HG02981 (cell line): ENCODE data around the gene SORCS2.

ENCODE experiments used
- ATAC-seq: cut with Tn5 transposase; IDR thresholded peaks from one replicate; pipeline ENCODE4 v1.9.1; 2021; ENCODE audit warnings: mild to moderate bottlenecking, moderate library complexity; ENCODE audit not compliant: unreplicated experiment

Gene SORCS2

GRCh38 chr4:7348946-7349900 lies 156.9 kb downstream of the SORCS2 start:
- no peak for ATAC-seq

DNA sequence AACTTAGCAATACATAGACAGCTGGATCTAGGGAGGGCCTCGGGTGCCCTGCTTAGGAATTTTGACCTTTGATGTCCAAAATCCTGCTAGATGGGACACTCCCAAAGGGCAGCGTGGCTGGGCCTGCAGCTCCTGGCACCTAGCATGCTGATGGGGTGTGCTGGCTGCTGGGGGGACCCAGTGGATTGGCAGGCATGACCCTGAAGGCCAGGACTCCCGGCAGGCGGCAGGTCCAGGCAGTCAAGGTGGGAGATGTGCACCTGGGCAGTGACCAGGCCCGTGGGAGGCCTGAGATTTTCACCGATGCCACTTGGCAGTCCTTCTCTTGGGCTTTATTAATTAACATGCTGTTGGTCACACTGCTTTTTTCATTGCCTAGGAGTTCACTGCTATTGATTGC lies 158.1 kb downstream of the SORCS2 start:
- ATAC-seq: no peak

- ATAC-seq: no peak
Observed at GRCh38 chr4:7351014-7351413, 158.7 kb downstream of the SORCS2 start.

- ATAC-seq: no peak
Observed at GRCh38 chr4:7352486-7352885, 160.1 kb downstream of the SORCS2 start.

GRCh38 chr4:7353046-7353790 lies 160.9 kb downstream of the SORCS2 start:
- no peak for ATAC-seq

- ATAC-seq: no peak
Observed at GRCh38 chr4:7353846-7354610, 161.7 kb downstream of the SORCS2 start.

DNA sequence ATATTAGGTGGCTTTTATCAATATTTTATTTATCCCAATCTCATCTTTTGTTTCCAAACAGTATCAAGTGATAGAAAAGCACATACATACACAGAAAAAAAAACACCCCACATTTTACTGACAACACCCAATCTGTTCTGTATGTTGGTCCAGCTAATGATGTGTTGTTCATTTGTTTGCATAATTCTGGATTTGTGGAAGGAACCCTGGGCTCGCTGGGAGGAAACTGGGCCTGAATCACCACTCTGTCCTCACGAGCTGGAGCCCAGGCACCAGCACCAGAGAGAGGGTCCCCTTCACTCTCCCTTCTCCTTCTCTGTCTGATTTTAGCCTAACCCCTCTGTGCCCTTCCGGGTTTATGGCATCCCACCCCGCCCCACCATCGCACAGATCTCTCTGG lies 162.6 kb downstream of the SORCS2 start:
- ATAC-seq: no peak

- ATAC-seq: no peak
Observed at GRCh38 chr4:7355795-7356194, 163.5 kb downstream of the SORCS2 start.

DNA sequence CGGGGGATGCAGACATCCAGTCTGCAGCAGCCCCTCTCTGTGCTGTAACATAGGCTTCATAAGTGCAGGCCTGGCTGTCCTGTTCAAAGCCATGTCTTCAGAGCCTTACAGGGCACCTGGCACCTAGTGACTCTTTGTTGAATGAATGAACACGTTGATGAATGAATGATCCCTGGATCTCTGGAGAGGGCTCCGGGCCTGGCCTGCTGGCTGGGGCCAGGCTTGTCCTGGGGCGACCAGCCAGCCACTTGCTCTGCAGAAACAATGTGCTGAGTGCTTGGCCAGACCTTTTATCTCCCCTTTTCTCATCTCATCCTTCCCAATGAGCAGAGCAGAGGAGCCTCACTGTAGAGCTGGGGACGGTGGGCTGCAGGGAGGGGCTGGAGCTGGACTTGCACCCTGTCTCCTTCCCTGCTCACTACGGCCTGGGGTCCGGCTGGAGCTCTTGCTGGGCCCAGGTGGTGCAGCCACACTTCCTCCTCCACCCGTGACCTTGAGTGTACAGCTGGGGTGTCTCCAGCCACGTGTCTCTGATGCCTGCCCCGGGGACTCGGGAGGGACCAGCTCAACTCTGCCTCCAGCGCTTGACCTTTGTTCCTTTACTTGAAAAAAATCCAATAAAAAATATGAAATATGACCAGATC lies 164.5 kb downstream of the SORCS2 start:
- ATAC-seq: no peak

DNA sequence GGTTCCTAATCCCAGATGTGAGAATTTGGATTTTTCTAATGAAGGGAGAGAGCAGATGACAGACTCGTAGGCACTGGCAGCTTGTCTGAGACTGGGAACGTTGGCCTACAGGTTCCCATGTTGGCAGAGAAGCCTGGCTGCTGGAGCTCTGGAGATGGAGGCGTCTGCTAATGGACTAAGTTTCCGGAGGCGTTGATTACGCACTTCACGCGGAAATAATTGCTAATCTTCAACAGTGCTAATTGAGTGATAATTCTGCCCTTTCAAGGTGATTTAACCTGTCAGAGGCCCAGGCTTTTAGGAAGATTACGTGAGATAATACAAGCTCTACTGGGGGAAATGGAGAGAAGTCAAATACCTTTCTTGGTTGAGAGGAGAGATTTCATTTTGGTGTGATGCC lies 165.0 kb downstream of the SORCS2 start:
- ATAC-seq: no peak

DNA sequence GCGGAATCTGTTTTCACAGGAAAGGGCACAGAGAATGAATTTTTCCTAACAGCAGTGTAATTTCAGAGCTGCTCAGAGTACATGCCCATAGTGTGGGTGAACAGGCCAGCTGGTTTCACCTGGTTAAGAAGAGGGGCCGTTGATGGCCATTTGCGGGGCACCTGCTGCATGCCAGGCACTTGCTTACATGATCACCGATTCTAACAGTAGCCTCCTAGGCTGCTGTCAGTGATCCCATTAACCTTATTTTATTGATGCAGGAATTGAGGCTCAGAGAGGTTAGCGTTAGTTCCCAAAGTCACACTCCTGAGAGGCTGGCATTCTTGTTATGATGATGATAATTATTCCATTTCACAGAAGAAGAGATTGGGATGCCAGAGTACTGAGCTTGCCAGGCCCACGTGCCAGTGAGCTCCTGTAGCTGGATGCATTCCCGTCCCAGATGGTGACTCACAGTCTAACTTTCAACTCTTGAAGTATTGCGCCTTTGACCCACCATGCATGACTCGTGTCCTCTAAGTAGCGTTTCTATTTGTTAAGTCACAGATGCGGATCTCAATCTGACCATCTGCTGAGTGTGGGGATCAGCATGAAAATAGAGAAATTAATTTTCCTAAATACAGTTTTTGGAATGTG lies 165.9 kb downstream of the SORCS2 start:
- no peak for ATAC-seq

DNA sequence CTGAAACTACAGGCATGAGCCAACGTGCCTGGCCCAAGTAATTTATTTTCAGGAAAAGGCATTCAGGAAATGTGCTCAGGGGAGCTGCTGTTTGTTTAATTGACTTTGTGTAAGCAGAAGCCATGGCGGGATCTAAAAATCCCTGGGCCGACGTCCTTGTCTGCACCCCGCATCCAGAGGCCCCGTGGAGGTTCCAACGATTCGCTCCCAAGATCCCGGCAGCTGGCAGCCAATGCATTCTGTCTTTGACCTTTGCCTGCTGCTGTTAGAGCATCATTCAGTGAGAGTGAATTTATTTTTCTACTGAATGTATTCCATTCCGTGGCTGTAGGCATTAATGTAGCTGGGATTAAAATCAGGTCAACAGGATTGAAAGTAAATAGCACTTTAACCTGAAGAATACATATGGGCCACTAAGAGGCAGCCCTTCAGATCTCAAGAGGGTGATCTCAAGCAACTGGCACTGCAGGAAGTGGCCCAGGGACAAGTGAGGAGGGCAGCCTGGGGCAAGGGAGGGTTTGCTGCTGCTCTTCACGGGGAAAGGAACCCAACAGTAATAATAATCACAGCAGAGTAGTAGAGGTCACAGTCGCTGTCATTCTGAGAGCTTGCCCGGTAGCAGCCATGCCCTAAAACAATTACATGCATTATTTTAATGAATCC lies 167.2 kb downstream of the SORCS2 start:
- ATAC-seq: no peak

- ATAC-seq: no peak
Observed at GRCh38 chr4:7360806-7361205, 168.5 kb downstream of the SORCS2 start.

- ATAC-seq: no peak
Observed at GRCh38 chr4:7361280-7361895, 169.1 kb downstream of the SORCS2 start.

DNA sequence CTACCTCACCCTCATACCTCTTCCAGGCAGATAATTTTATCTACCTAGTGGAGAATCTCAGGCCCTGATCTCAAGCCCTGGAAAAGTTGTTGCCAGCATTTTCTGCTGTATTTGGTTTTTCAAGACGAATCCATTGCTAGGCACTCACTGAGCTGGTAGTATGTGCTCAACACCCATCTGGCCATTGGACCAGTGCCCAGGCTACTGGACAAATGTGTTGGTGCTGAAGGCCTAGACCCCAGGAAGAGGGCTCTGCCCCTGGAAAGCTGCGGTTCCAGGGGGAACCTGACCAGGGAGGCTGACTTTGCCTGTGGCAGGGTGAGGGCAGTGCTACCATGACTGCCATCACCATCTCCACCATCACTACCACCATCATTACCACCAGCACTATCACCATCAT lies 170.0 kb downstream of the SORCS2 start:
- ATAC-seq: no peak

- no peak for ATAC-seq
Observed at GRCh38 chr4:7362862-7363430, 170.6 kb downstream of the SORCS2 start.

DNA sequence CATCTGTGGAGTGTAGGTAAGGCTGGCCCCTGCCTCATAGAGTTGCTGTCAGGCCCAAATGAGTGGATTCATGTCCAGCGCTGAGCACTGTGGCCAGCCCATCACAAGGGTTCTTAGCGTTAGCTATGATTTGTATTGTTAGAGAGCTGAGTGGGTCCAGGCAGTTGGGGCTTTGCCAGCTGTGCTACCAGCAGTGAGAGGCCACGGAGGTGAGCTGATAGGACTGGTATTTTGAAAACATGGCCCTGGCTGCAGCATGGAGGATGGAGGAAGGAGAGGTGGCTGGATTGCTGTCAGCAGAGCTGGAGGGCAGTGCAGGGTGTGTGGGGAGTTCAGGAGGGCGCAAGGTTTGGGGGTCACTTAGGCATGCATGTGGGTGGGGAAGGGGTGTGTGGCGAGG lies 172.6 kb downstream of the SORCS2 start:
- no peak for ATAC-seq

- ATAC-seq: no peak
Observed at GRCh38 chr4:7365462-7366179, 173.3 kb downstream of the SORCS2 start.
